Adipocyte (in vitro differentiated cells): ENCODE data around the gene OR2T8.
"Not testable (repeated sequence)": the region's sequence is repeated elsewhere in the genome, so short reads cannot be mapped to it uniquely, and the experiment has no call there.

Source experiments
- DNase-seq: peaks from one replicate; pipeline ENCODE4 v3.0.0-alpha.2; 2015; ENCODE audit warnings: low read depth
- H3K27me3 ChIP-seq: replicated peaks from 2 replicates; pipeline ENCODE4 v1.7.0; 2013; ENCODE audit warnings: mild to moderate bottlenecking, low read length, moderate library complexity; ENCODE audit not compliant: control insufficient read depth, insufficient read depth
- H3K36me3 ChIP-seq: 2 replicates; pipeline ENCODE4 v1.7.0; 2013; ENCODE audit warnings: low read length, mild to moderate bottlenecking, moderate library complexity; ENCODE audit not compliant: control insufficient read depth, insufficient read depth, severe bottlenecking
- H3K4me1 ChIP-seq: 2 replicates; pipeline ENCODE4 v1.7.0; 2013; ENCODE audit warnings: mild to moderate bottlenecking, low read length, moderate library complexity; ENCODE audit not compliant: control insufficient read depth, insufficient read depth
- H3K4me3 ChIP-seq: 2 replicates; pipeline ENCODE4 v1.7.0; 2013; ENCODE audit warnings: mild to moderate bottlenecking, low read length, moderate library complexity
- H3K9ac ChIP-seq: 2 replicates; pipeline ENCODE4 v1.7.0; 2013; ENCODE audit warnings: mild to moderate bottlenecking, low read length, moderate library complexity
- H3K9me3 ChIP-seq: 2 replicates; pipeline ENCODE4 v1.7.0; 2013; ENCODE audit warnings: mild to moderate bottlenecking, low read length, moderate library complexity; ENCODE audit not compliant: control insufficient read depth

The OR2T8 gene

DNA sequence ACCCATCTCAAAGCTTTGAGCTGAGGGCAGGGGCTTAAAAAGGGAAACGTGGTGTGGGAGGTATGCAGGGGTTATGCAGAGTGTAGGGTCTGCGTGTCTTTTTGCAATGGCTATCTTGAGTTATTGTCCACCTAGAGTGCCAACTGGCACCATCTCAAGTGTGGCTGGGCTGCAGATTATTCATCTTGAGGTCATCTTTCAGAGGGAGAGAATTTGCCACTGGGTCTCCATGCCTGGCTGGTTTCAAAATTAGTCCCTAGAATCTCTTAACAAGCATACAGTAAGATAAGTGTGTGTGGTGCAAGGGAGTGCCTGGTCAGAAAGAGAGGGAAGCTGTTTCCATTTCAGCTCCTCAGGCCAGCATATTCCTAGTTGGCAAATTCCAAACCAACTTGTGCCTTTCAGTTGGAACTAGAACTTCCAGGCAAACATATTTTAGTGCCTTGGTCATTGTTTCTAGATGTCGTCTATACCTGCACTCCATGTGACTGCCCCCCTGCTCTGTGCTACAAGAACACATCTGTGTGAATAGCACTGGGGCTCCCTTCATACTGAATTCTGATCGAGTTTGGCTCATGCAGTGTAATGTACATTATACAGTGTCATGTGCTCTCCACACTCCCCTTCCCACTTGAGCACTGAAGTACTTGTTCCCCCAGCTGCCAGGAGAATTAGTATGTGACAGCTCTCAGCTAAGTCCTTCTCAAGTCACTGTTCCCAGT is 5.0 kb upstream of the OR2T8 start:
- no peak for DNase-seq
- Histone ChIP-seq H3K27me3 (no peaks in the 10 kb centered on the region), H3K4me3 (no peak overlapping the region), H3K9ac (no peak overlapping the region), H3K4me1 (no peaks in the 10 kb centered on the region), H3K9me3 (no peaks in the 10 kb centered on the region), H3K36me3 (no peaks in the 10 kb centered on the region)

DNA sequence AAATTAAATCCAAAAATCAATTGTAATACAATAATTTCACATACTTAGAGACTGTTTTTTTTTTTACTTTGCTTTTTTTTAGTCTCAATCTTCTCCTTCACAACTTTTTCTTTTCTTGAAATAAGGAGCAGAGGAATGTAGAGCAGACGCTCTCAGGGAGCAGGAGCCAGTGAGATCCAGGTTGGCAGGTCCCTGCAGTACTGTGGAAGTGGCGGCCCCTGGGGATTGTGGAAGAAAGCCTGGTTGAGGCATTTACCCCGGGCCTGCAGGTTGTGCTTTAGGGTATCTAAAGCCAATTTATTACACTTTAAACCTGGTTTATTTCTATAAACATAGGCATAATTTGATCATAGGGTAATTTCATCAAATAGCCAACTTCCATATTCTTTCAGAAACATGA is 3.9 kb downstream of the OR2T8 start:
- Histone ChIP-seq H3K9ac (no peak overlapping the region), H3K36me3 (no peaks in the 10 kb centered on the region), H3K9me3 (no peaks in the 10 kb centered on the region), H3K27me3 (no peaks in the 10 kb centered on the region), H3K4me3 (no peak overlapping the region), H3K4me1 (no peaks in the 10 kb centered on the region)
- no peak for DNase-seq

DNA sequence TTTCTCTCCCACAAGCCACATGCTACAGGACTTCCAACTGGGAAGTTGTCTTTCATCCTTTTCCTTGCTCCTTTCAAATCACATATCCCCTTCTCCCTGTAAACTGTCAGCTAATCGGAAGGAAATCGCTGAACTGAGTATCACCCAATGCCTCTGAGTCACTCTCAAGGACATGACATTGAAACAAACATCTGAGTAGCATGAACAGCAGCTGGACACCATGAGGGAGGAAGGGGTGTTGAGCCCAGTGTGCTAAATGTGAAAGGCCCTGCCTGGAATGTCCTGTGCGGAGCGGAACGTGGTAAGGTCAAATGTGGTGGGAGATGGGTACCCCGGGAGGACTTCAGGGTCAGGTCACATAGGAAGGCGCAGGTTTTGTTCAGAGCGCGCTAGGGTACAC is 4.8 kb downstream of the OR2T8 start, which contains the start of gene OR2AJ1:
OR2AJ1 (plus strand) TSS at position 22 of the 400 bp plus-strand sequence. CDS start 8,880 bp downstream, outside the sequence.
- H3K4me1 ChIP-seq, result no peaks in the 10 kb centered on the region
- H3K27me3 ChIP-seq, result no peaks in the 10 kb centered on the region
- H3K9me3 ChIP-seq, result no peaks in the 10 kb centered on the region
- H3K36me3 ChIP-seq, result no peaks in the 10 kb centered on the region
- H3K4me3 ChIP-seq, result no peak within 1 kb of the TSS
- H3K9ac ChIP-seq, result no peak within 1 kb of the TSS
- DNase-seq, result no peak

DNA sequence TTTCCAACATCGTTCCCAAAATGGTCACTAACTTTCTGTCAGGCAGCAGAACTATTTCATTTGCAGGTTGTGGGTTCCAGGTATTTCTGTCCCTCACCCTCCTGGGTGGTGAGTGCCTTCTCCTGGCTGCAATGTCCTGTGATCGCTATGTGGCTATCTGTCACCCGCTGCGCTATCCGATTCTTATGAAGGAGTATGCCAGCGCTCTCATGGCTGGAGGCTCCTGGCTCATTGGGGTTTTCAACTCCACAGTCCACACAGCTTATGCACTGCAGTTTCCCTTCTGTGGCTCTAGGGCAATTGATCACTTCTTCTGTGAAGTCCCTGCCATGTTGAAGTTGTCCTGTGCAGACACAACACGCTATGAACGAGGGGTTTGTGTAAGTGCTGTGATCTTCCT is 13.9 kb downstream of the OR2T8 start:
- H3K9me3 ChIP-seq, result no peaks in the 10 kb centered on the region
- H3K36me3 ChIP-seq, result no peaks in the 10 kb centered on the region
- H3K9ac ChIP-seq, result no peak overlapping the region

DNA sequence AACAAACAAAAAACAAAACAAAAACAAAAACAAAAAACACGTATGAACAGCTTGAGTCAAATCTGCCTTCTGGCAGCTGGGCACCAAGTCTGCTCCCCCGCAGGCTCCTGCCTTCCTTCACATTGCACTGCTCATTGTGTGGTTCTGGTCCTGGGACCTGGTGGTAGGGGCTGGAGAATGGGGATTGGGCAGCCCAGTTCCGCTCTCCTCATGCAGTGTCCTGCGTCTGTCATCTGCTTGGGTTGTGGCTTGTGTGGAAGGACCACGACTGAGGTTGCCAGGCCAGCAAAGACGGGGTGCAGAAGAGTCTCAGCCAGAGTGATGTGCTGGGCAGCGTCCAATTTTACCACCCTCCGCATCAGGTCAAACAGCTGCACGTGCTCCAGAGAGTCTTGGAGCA is 15.7 kb downstream of the OR2T8 start:
- Histone ChIP-seq H3K9me3 (no peaks in the 10 kb centered on the region), H3K36me3 (no peaks in the 10 kb centered on the region), H3K4me3 (no peak overlapping the region), H3K4me1 (no peaks in the 10 kb centered on the region), H3K27me3 (no peaks in the 10 kb centered on the region), H3K9ac (no peak overlapping the region)
- DNase-seq, result no peak

More for the DNA sequence above, 13.9 kb downstream of the OR2T8 start:
- Histone ChIP-seq H3K27me3 (no peaks in the 10 kb centered on the region), H3K4me1 (no peaks in the 10 kb centered on the region), H3K4me3 (no peak overlapping the region)
- DNase-seq, result no peak

DNA sequence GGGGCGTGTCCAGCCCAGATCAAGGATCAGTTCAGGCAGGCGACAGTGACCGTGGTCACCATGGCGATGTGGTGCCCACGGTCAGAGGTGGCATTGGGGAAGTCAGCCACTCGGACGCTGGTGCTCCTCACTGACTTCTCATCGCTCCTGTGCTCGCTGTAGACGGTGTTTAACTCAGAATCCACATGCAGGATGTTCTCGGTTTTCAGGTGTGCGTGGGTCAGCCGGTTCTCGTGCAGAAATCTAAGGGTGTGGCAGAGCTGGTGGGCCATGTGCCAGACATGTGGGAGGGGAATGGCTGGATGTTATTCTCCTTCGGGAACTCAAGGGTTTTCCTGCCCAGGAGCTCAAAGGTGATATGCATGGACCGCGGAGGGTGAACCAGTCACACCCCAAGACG is 16.4 kb downstream of the OR2T8 start:
- no peaks in the 10 kb centered on the region for H3K9me3 ChIP-seq
- H3K27me3 ChIP-seq, result no peaks in the 10 kb centered on the region
- H3K4me1 ChIP-seq, result no peaks in the 10 kb centered on the region
- H3K9ac ChIP-seq, result no peak overlapping the region
- H3K4me3 ChIP-seq, result no peak overlapping the region
- no peak for DNase-seq
- no peaks in the 10 kb centered on the region for H3K36me3 ChIP-seq

DNA sequence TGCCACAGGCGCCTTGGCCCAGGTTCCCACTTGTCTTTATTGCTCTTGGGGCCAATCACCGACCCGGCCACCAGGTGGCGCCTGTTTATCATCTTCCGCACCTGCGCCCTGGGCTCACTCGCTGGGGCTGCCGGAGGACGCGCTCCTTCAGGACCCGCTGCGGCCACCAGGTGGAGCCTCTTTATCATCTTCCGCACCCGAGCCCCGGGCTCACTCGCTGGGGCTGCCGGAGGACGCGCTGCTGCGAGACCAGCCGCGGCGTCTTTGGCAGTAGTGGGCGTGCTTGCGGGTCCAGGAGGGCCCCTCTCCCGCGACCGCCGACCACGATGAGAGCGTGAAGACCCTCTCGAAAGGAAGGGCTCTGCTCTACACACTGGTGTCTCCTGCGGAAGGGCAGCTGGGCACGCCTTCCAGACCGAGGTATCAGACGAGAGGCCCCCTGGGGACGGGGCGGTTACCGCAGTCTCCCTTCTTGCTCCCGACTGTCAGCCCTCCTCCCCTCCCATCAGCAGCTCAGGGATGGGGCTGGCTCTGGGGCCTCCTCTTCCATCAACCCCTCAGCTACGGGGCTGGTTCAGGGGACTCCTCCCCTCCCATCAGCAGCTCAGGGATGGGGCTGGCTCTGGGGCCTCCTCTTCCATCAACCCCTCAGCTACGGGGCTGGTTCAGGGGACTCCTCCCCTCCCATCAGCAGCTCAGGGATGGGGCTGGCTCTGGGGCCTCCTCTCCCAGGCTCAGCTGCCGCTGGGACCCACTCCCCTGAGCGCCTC is 17.1 kb downstream of the OR2T8 start:
- H3K9me3 ChIP-seq, H3K27me3 ChIP-seq, H3K36me3 ChIP-seq, H3K4me1 ChIP-seq, H3K9ac ChIP-seq, DNase-seq: not testable (repeated sequence)
- H3K4me3 ChIP-seq, result peak overlapping the region; percentile 58

DNA sequence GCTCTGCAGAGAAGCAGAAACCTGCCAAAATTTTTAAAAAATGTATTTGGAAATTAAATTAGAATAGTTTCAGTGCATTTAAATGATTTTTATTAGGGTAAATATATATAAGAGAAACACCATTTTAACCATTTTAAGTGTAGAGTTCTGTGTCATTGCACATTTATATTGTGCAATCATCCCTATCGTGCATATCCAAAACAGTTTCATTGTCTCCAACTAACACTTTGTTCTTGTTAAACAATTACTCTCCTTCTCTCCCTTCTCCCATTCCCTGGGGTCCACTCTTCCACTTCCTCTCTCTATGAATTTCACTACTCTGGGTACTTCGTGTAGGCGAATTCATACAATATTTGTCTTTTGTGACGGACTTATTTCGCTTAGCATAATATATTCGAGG is 22.6 kb downstream of the OR2T8 start:
- DNase-seq, result no peak
- Histone ChIP-seq H3K27me3 (no peaks in the 10 kb centered on the region), H3K36me3 (no peaks in the 10 kb centered on the region), H3K4me1 (no peaks in the 10 kb centered on the region), H3K9me3 (peaks cover 4% of the 10 kb centered on the region), H3K9ac (no peak overlapping the region), H3K4me3 (no peak overlapping the region)

DNA sequence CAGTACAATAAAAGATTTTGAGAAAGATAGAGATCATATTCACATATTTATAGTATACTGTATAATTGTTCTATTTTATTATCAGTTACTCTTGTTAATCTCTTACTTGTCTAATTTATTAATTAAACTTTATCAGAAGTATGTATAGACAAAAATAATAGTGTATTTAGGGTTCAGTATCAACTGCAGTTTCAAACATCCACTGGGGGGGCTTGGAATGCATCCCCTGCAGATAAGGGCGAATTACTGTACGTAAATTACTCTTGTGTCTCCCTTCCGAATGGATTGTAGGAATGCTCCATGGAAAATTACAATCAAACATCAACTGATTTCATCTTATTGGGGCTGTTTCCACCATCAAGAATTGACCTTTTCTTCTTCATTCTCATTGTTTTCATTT is 28.5 kb downstream of the OR2T8 start, which contains the start of gene OR2L8:
OR2L8 (plus strand) TSS at position 301 of the 400 bp plus-strand sequence; CDS start at position 301, 0 bp downstream.
- Histone ChIP-seq H3K27me3 (no peaks in the 10 kb centered on the region), H3K36me3 (no peaks in the 10 kb centered on the region), H3K9me3 (peaks cover 4% of the 10 kb centered on the region), H3K4me1 (no peaks in the 10 kb centered on the region), H3K9ac (no peak within 1 kb of the TSS), H3K4me3 (no peak within 1 kb of the TSS)
- DNase-seq, result no peak

DNA sequence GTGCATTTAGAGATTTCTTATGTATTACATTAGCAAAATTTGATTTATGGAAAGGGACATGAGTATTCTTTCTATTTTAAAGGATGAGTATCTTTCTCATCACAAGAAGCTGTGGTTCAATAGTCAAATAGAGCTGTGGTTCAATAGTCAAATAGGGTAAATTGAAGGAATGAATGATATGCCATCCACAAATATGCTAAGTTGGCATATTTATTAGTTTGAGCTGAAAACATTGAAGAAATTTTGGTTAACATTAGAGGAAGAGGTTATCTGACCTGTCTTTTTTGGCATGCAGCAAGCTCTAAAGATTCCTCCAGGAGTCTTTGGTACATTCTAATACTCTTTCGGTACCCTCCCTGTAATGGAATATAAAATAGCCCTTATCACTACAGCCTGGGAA is 33.4 kb downstream of the OR2T8 start:
- Histone ChIP-seq H3K9me3 (no peaks in the 10 kb centered on the region), H3K4me3 (no peak overlapping the region), H3K27me3 (no peaks in the 10 kb centered on the region), H3K4me1 (no peaks in the 10 kb centered on the region), H3K9ac (no peak overlapping the region), H3K36me3 (no peaks in the 10 kb centered on the region)
- no peak for DNase-seq

DNA sequence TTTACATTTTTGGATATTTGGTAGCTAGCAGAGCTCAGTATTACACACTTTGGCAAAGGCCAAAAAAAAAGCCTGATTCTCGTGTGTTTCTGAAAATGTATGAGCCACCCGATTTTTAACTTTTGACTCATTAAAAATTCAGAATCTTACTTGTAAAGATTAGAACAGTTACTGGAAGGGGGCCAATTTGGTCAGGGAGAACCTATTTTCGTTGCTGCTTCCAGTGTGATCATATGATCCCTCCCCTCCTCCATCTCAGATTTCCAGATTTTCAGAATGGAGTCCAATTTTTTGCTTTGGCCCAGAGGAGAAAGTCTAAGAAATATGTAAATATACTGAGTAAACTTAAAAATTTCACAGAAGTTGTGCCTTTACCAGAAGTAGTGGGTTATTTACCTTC is 41.7 kb downstream of the OR2T8 start:
- Histone ChIP-seq H3K9me3 (no peaks in the 10 kb centered on the region), H3K4me3 (no peak overlapping the region), H3K27me3 (no peaks in the 10 kb centered on the region), H3K9ac (no peak overlapping the region), H3K36me3 (no peaks in the 10 kb centered on the region), H3K4me1 (no peaks in the 10 kb centered on the region)
- DNase-seq, result no peak
